GM19023 (cell line): ENCODE measurements around the gene MRPL40.

Source experiments
- ATAC-seq: cut with Tn5 transposase; IDR thresholded peaks from one replicate; pipeline ENCODE4 v1.9.1; 2021; ENCODE audit warnings: mild to moderate bottlenecking, moderate library complexity; ENCODE audit not compliant: unreplicated experiment

Gene MRPL40

GRCh38 chr22:19432133-19432851 lies at the start of gene MRPL40:
Gene MRPL40 (plus strand): TSS chr22:19432545. CDS start chr22:19432555, 10 bp downstream.
- ATAC-seq = peak; percentile 80

DNA sequence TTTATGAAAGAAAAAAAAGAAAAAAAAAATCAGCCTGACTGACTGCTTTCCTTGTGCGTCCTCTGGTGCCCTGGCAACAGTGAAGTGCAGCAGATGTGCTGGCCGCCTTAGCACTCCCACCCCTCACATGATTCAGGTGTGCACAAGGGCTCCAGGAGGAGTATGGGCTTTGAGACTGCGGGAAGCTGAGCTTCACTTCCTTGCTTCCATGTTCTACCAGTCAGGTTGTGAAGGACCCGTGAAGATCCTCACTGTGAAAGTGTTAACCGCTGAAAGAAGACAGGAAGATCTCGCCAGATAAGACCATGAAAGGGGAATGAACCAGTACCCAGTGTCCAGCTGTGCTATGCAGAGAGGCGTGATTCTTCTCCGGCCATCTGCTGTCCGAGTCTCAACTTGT lies 49.1 kb upstream of the MRPL40 start:
- ATAC-seq = no peak

DNA sequence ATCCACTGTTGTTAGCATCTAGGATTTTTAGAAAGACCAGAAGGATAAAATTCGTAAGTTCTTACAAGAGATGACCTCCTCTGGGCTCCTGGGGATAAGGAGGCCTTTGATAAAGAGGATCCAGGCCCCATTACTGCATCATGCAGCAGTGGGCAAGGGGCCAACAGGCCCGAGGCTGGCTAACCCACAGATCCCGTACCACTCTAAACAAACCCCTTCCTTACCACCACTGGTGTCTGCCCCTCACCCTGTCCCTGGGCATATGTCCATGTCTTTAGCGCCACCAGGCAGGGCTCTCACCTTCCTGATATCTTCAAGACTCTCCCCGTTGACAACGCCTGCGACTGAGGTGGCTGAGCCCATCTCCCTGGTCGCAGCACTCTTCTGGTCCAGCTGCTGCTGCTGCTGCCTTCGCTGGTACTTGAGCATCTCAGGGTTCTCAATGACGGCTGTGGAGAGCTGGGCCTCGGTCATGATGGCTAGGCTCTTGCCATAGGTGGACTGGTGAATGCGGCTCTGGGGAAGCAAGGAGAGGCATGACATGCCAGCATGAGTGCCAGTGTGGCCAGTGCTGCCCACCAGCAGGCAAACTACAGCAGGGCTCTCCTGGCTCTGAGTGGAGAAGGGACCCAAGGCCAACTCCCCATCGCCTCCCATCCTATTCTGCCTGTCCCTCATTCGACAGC lies 47.0 kb upstream of the MRPL40 start:
- ATAC-seq = no peak

GRCh38 chr22:19386248-19386647 lies 46.1 kb upstream of the MRPL40 start:
- no peak for ATAC-seq

GRCh38 chr22:19387038-19387437 lies 45.3 kb upstream of the MRPL40 start:
- ATAC-seq = no peak

DNA sequence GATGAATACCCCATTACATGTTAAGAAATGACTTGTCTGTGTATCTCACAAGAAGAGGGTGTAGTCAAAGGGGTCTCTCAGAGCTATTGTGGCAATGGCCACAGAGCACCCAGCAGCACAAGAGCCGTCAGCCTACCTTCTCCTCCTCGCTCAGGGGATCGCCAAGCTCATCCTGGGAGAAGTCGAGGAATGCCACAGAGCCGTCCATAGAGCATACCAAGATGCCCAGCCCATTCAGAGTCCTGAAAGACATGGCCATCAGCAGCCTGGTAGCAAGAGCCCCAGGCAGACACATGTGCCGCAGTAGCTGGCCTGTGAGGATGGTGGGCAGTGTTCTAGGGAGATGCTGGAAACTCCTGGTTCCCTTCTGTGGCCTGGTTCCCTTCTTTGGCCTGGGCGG lies 44.8 kb upstream of the MRPL40 start:
- no peak for ATAC-seq

DNA sequence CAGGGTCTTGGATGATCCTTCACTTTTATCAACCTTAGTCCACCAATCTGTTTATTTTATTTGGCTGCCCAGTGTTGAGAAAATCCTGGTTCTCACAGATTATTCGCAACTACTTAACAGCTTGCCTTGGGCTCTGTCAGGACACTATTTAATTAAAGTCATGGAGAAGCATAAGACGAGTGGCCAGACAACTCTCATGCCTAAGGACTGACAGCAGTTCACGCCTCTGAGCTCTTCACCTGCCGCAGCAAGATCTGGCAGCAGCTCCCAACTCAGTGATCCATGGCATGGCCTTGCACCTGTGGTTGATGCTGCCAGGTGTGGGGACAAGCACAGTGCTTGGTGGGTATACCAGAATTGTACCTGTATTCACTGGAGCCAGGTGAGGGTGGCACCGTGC lies 38.6 kb upstream of the MRPL40 start:
- no peak for ATAC-seq

DNA sequence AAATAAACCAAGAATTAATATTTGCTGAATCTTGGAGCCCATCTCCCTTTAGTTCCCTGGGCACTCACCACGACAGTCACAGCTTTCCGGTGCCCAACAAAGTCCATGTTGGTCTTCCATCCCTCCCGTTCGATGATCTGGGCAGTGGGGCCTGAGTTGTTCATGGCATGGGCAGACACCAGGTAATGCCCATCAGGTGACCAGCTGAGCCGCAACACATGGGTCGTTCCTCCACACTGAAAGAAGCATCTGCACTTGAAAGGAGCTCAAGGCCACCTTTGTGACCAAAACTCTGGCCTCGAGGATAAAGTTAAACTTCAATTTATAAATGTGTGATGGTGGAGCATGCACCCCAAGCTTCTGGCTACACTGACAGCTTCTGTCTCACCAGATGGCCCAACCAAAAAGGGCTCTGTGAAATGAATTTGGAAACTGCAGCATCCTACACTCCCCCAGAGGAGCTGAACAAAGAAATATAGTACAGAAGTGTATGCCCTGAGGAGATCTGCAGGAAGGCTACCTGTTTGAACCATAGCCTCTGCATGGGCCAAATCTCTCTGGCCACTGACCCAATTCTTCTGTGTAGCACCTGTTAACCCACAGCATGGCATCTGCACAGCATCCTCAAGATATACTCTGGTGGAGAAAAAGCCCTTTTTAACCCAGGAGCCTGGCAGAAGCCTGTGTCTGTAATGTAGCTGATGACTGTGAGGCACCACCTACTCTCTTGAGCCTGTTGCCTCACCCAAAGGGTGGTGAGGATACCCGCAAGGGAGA lies 37.9 kb upstream of the MRPL40 start:
- no peak for ATAC-seq

GRCh38 chr22:19395276-19395675 lies 37.1 kb upstream of the MRPL40 start:
- no peak for ATAC-seq

- ATAC-seq = no peak
These were observed 35.8 kb upstream of the MRPL40 start for GRCh38 chr22:19396561-19396933.

- ATAC-seq = no peak
These were observed 35.2 kb upstream of the MRPL40 start for GRCh38 chr22:19396934-19397733.

DNA sequence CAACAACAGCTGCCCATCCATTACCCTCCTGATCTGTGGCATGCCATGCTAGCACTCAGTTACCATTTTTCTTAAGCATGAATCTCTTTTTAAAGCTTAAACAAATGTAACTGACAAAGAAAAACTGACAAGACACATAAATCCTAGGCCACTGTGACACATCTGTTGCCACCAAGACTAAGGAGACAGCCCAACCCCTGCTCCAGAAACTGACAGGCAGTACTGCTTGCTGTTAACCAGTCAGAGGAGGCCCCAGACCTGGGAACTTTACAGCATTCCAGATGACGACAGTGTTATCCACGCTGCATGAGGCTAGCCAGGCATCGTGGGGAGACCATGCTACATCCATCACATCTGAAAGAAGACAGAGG lies 34.6 kb upstream of the MRPL40 start:
- ATAC-seq = no peak

GRCh38 chr22:19398206-19398605 lies 34.1 kb upstream of the MRPL40 start:
- no peak for ATAC-seq

- no peak for ATAC-seq
These were observed 33.7 kb upstream of the MRPL40 start for GRCh38 chr22:19398652-19399051.

DNA sequence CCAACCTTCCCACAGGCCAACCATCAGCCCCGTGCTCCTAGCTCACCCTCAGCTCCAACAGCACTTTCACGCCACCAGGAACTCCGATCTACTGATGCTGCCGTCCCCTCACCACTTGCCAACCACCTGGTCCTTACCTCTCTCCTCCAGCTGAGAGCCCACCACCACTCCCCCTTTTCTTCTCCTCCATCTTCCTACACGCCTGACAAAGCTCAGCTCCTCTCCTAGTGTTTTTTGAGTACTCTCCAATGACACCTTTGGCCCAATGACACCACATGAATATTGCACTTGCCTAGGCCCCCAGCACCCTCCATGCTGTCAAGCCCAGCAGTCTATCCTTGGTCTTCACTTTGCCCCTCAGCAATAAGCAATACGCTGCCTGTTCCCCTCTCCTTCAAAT lies 31.5 kb upstream of the MRPL40 start:
- no peak for ATAC-seq

GRCh38 chr22:19401483-19401882 lies 30.9 kb upstream of the MRPL40 start:
- no peak for ATAC-seq

- ATAC-seq = no peak
These were observed 29.6 kb upstream of the MRPL40 start for GRCh38 chr22:19402642-19403191.

- ATAC-seq = no peak
These were observed 27.7 kb upstream of the MRPL40 start for GRCh38 chr22:19404676-19405075.

GRCh38 chr22:19405133-19405532 lies 27.2 kb upstream of the MRPL40 start:
- no peak for ATAC-seq

- ATAC-seq = no peak
These were observed 26.7 kb upstream of the MRPL40 start for GRCh38 chr22:19405652-19406051.

GRCh38 chr22:19406281-19406811 lies 26.0 kb upstream of the MRPL40 start:
- no peak for ATAC-seq
